HL-60 (cell line): ENCODE measurements around the gene OLFM4.

Experiments used
- DNase-seq, 2 experiments: peaks; one replicate each; pipeline ENCODE4 v3.0.0-alpha.2; 2010 to 2020; ENCODE audit warnings: low read depth in 1 of 2, low spot score in 1 of 2
- H3K27ac ChIP-seq: fragments of 250-450 bp; sonication (Bioruptor Pico); replicated peaks from 2 replicates; pipeline ENCODE4 v1.5.1; 2020; ENCODE audit warnings: mild to moderate bottlenecking, moderate library complexity
- H3K27me3 ChIP-seq: fragments of 250-450 bp; sonication (Bioruptor Pico); 2 replicates; pipeline ENCODE4 v1.5.1; 2021; ENCODE audit warnings: mild to moderate bottlenecking, moderate library complexity; ENCODE audit not compliant: insufficient read depth, poor library complexity, severe bottlenecking
- H3K4me3 ChIP-seq: replicated peaks from 2 replicates; pipeline ENCODE4 v1.5.1; 2011; ENCODE audit warnings: mild to moderate bottlenecking, control low read depth, low read length; ENCODE audit not compliant: insufficient read depth
- GABPA ChIP-seq: IDR thresholded peaks from 2 replicates; pipeline ENCODE4 v1.6.1; 2012; ENCODE audit warnings: low read depth
- POLR2AphosphoS5 ChIP-seq: IDR thresholded peaks from 2 replicates; pipeline ENCODE4 v1.6.1; 2012; ENCODE audit warnings: low read depth
- REST ChIP-seq: IDR thresholded peaks from 2 replicates; pipeline ENCODE4 v1.6.1; 2012; ENCODE audit warnings: low read depth; ENCODE audit not compliant: insufficient replicate concordance
- SPI1 ChIP-seq: IDR thresholded peaks from 2 replicates; pipeline ENCODE4 v1.6.1; 2012; ENCODE audit warnings: low read depth, mild to moderate bottlenecking, borderline replicate concordance
- long read RNA-seq: library from polyadenylated mRNA; unstranded; transcript quantifications from one replicate; pipeline ENCODE4 v2.0.0, GENCODE V29; 2020
- TF ChIP-seq, protein P1 (sequence below): IDR thresholded peaks from one replicate; pipeline ENCODE4 v1.5.1; 2011; ENCODE audit warnings: low read length, control low read depth, inconsistent platforms; ENCODE audit not compliant: insufficient read depth

OLFM4 gene
- long read RNA-seq, result 0 reads

DNA sequence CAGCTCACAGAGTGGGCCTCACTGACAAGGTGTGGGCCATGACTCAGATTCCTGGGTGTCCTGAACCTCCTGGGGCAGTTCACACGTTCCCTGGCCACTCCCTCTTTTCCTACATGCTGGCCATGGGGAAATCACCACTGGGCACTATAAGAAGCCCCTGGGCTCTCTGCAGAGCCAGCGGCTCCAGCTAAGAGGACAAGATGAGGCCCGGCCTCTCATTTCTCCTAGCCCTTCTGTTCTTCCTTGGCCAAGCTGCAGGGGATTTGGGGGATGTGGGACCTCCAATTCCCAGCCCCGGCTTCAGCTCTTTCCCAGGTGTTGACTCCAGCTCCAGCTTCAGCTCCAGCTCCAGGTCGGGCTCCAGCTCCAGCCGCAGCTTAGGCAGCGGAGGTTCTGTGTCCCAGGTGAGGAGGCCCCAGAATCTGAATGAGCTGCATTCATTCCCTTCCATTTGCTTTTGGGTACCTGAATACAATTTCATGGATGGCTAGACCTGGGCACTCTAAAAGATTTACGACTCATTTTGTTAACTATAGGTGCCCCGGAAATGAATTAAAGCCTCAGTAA, at the start of gene OLFM4:
Gene OLFM4, plus strand, starts transcription at position 177 of the 567 bp plus-strand sequence. Its CDS starts 24 bp downstream, at position 201.
- no peak for TF ChIP-seq GABPA
- TF ChIP-seq, protein P1, sequence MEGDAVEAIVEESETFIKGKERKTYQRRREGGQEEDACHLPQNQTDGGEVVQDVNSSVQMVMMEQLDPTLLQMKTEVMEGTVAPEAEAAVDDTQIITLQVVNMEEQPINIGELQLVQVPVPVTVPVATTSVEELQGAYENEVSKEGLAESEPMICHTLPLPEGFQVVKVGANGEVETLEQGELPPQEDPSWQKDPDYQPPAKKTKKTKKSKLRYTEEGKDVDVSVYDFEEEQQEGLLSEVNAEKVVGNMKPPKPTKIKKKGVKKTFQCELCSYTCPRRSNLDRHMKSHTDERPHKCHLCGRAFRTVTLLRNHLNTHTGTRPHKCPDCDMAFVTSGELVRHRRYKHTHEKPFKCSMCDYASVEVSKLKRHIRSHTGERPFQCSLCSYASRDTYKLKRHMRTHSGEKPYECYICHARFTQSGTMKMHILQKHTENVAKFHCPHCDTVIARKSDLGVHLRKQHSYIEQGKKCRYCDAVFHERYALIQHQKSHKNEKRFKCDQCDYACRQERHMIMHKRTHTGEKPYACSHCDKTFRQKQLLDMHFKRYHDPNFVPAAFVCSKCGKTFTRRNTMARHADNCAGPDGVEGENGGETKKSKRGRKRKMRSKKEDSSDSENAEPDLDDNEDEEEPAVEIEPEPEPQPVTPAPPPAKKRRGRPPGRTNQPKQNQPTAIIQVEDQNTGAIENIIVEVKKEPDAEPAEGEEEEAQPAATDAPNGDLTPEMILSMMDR, result no peak
- no peak for TF ChIP-seq SPI1
- TF ChIP-seq POLR2AphosphoS5, result no peak
- TF ChIP-seq REST, result no peak
- Histone ChIP-seq H3K27me3 (no peaks in the 10 kb centered on the region), H3K4me3 (no peak within 1 kb of the TSS), H3K27ac (peak within 1 kb of the TSS; percentile 33; the same call in 1 of the 2 replicates)
- DNase-seq, result no peak

DNA sequence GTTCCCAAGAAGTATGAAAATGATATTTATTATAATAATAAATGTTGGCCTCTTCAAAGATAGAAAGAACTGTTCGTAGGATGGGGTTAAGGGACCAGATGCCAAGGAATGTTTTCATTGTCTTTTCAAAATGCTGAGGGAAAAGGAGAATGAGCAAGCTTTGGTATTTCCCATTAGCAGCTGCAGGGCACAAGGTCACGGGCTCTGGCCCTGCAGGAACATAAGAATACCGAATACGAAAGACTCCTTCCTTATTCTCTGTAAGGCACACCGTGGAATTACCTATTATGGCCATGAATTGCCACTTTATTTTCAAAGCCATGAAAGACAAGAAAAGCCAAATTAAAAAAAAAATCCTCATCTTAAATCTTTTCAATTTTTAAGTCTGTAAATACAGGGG, 49.6 kb upstream of the OLFM4 start:
- TF ChIP-seq GABPA, result no peak
- no peak for TF ChIP-seq REST
- TF ChIP-seq SPI1, result no peak
- TF ChIP-seq, protein P1, result no peak
- no peak for TF ChIP-seq POLR2AphosphoS5
- no peak overlapping the region for H3K27ac ChIP-seq
- H3K27me3 ChIP-seq, result peaks cover 2% of the 10 kb centered on the region
- H3K4me3 ChIP-seq, result no peak overlapping the region
- DNase-seq, result no peak

DNA sequence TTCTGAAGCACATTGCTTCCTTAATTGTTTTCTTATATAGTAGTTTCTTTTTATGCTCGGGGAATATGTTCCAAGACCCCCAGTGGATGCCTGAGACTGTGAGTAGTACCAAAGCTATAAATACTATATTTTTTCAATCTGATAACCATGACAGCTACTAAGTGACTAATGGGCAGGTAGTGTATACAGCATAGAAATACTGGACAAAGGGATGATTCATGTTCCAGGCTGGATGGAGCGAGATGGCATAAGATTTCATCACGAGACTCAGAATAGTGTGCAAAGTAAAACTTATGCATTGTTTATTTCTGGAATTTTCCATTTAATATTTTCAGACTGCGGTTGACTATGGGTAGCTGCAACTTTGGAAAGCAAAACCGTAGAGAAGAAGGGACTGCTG, 47.9 kb upstream of the OLFM4 start:
- no peak overlapping the region for H3K4me3 ChIP-seq
- H3K27ac ChIP-seq, result no peak overlapping the region
- no peak for DNase-seq
- peaks cover 2% of the 10 kb centered on the region for H3K27me3 ChIP-seq
- TF ChIP-seq GABPA (no peak), SPI1 (no peak)

- Histone ChIP-seq H3K27me3 (no peaks in the 10 kb centered on the region), H3K4me3 (no peak overlapping the region), H3K27ac (no peak overlapping the region)
- TF ChIP-seq, protein P1, result no peak
- TF ChIP-seq REST, result no peak
- TF ChIP-seq GABPA, result no peak
- no peak for TF ChIP-seq SPI1
- no peak for TF ChIP-seq POLR2AphosphoS5
- DNase-seq, result no peak
Measured at GRCh38 chr13:52983836-52984235, 44.8 kb upstream of the OLFM4 start.
